ENCODE data around the gene LHX3. TPM values are rescaled to one million over a fixed set of nuclear protein-coding genes. Genes with fewer than 3 reads are reported as not detected.

Gene LHX3
- total RNA-seq, 2 donors from 2014 or later = 0.16 TPM; not detected in 1

- Histone ChIP-seq H3K4me1 (no peaks in the 10 kb centered on the region), H3K27me3 (no peaks in the 10 kb centered on the region), H3K27ac (no peak overlapping the region), H3K9me3 (no peaks in the 10 kb centered on the region), H3K4me3 (no peak overlapping the region), H3K36me3 (no peaks in the 10 kb centered on the region)
- no peak for DNase-seq (ENCODE audit: low spot score)
- TF ChIP-seq CTCF (IDR thresholded peaks at IDR 0.05) = no peak
These were observed 25.8 kb downstream of the LHX3 start for GRCh38 chr9:136179101-136179616.

- no peak for DNase-seq (ENCODE audit: low spot score)
- TF ChIP-seq CTCF (IDR thresholded peaks at IDR 0.05) = no peak
- Histone ChIP-seq H3K4me3 (no peak overlapping the region), H3K4me1 (no peaks in the 10 kb centered on the region), H3K27me3 (no peaks in the 10 kb centered on the region), H3K36me3 (no peaks in the 10 kb centered on the region), H3K9me3 (no peaks in the 10 kb centered on the region), H3K27ac (no peak overlapping the region)
These were observed 26.2 kb downstream of the LHX3 start for GRCh38 chr9:136178773-136179075.

GRCh38 chr9:136178061-136178772 is 26.7 kb downstream of the LHX3 start:
- H3K27me3 ChIP-seq = no peaks in the 10 kb centered on the region
- DNase-seq (ENCODE audit: low spot score) = no peak
- H3K27ac ChIP-seq = no peak overlapping the region
- H3K4me3 ChIP-seq = no peak overlapping the region
- no peaks in the 10 kb centered on the region for H3K4me1 ChIP-seq
- no peaks in the 10 kb centered on the region for H3K36me3 ChIP-seq
- H3K9me3 ChIP-seq = no peaks in the 10 kb centered on the region
- TF ChIP-seq CTCF (IDR thresholded peaks at IDR 0.05) = no peak

- no peak for TF ChIP-seq CTCF (IDR thresholded peaks at IDR 0.05)
- DNase-seq (ENCODE audit: low spot score) = no peak
- H3K27ac ChIP-seq = no peak overlapping the region
- no peak overlapping the region for H3K4me3 ChIP-seq
- H3K27me3 ChIP-seq = no peaks in the 10 kb centered on the region
- no peaks in the 10 kb centered on the region for H3K36me3 ChIP-seq
- no peaks in the 10 kb centered on the region for H3K4me1 ChIP-seq
- no peaks in the 10 kb centered on the region for H3K9me3 ChIP-seq
These were observed 27.7 kb downstream of the LHX3 start for GRCh38 chr9:136177224-136177623.

GRCh38 chr9:136175616-136176197 is 29.2 kb downstream of the LHX3 start:
- Histone ChIP-seq H3K9me3 (no peaks in the 10 kb centered on the region), H3K27ac (no peak overlapping the region), H3K4me1 (no peaks in the 10 kb centered on the region), H3K4me3 (no peak overlapping the region), H3K36me3 (no peaks in the 10 kb centered on the region), H3K27me3 (no peaks in the 10 kb centered on the region)
- TF ChIP-seq CTCF (IDR thresholded peaks at IDR 0.05) = no peak
- DNase-seq (ENCODE audit: low spot score) = no peak

All from right atrium auricular region (tissue), 2 donors.